ENCODE results near the gene C2orf92. TPM values are rescaled to one million over a fixed set of nuclear protein-coding genes. Genes with fewer than 3 reads are reported as not detected.

Gene C2orf92
- total RNA-seq, 1 donor from 2014 or later = 11.5 TPM

GRCh38 chr2:97734061-97735051, 64.8 kb downstream of the C2orf92 start:
- Mint-ChIP-seq H3K9me3 (no peaks in the 10 kb centered on the region), H3K36me3 (no peaks in the 10 kb centered on the region), H3K27me3 (no peaks in the 10 kb centered on the region), H3K4me1 (ENCODE audit: unreplicated experiment) (no peaks in the 10 kb centered on the region), H3K27ac (no peak overlapping the region), H3K4me3 (no peak overlapping the region)
- no peak for TF ChIP-seq CTCF (conservative IDR thresholded peaks at IDR 0.05)
- peak; percentile 66 for DNase-seq (ENCODE audit: extremely low spot score, unreplicated experiment)

- Mint-ChIP-seq H3K27ac (no peak overlapping the region), H3K9me3 (no peaks in the 10 kb centered on the region), H3K4me1 (ENCODE audit: unreplicated experiment) (no peaks in the 10 kb centered on the region), H3K27me3 (no peaks in the 10 kb centered on the region), H3K36me3 (no peaks in the 10 kb centered on the region), H3K4me3 (no peak overlapping the region)
- DNase-seq (ENCODE audit: extremely low spot score, unreplicated experiment) = peak; percentile 67
- no peak for TF ChIP-seq CTCF (conservative IDR thresholded peaks at IDR 0.05)
These were observed 65.6 kb downstream of the C2orf92 start for GRCh38 chr2:97735161-97735561.

- no peak overlapping the region for H3K4me3 Mint-ChIP-seq
- H3K36me3 Mint-ChIP-seq = peaks cover 3% of the 10 kb centered on the region
- H3K4me1 Mint-ChIP-seq (ENCODE audit: unreplicated experiment) = peaks cover 6% of the 10 kb centered on the region
- DNase-seq (ENCODE audit: extremely low spot score, unreplicated experiment) = no peak
- no peak for TF ChIP-seq CTCF (conservative IDR thresholded peaks at IDR 0.05)
- no peak overlapping the region for H3K27ac Mint-ChIP-seq
- no peaks in the 10 kb centered on the region for H3K27me3 Mint-ChIP-seq
- no peaks in the 10 kb centered on the region for H3K9me3 Mint-ChIP-seq
These were observed 66.7 kb downstream of the C2orf92 start for GRCh38 chr2:97736185-97736584.

- no peak overlapping the region for H3K4me3 Mint-ChIP-seq
- H3K27ac Mint-ChIP-seq = peak overlapping the region; percentile 22
- no peak for DNase-seq (ENCODE audit: extremely low spot score, unreplicated experiment)
- no peaks in the 10 kb centered on the region for H3K9me3 Mint-ChIP-seq
- H3K4me1 Mint-ChIP-seq (ENCODE audit: unreplicated experiment) = peaks cover 8% of the 10 kb centered on the region
- H3K27me3 Mint-ChIP-seq = no peaks in the 10 kb centered on the region
- peaks cover 3% of the 10 kb centered on the region for H3K36me3 Mint-ChIP-seq
- no peak for TF ChIP-seq CTCF (conservative IDR thresholded peaks at IDR 0.05)
These were observed 67.3 kb downstream of the C2orf92 start for GRCh38 chr2:97736608-97737330.

GRCh38 chr2:97737421-97738178, 68.1 kb downstream of the C2orf92 start:
- Mint-ChIP-seq H3K27me3 (no peaks in the 10 kb centered on the region), H3K9me3 (no peaks in the 10 kb centered on the region), H3K4me1 (ENCODE audit: unreplicated experiment) (peaks cover 9% of the 10 kb centered on the region), H3K27ac (no peak overlapping the region), H3K36me3 (peaks cover 3% of the 10 kb centered on the region), H3K4me3 (no peak overlapping the region)
- no peak for TF ChIP-seq CTCF (conservative IDR thresholded peaks at IDR 0.05)
- peak; percentile 64 for DNase-seq (ENCODE audit: extremely low spot score, unreplicated experiment)
